HG02943 (cell line): ENCODE data around the gene NFKBIE.
"Not testable (repeated sequence)": the region's sequence is repeated elsewhere in the genome, so short reads cannot be mapped to it uniquely, and the experiment has no call there.

Experiments
- ATAC-seq: cut with Tn5 transposase; IDR thresholded peaks from one replicate; pipeline ENCODE4 v1.9.1; 2021; ENCODE audit warnings: mild to moderate bottlenecking, low read depth, moderate library complexity; ENCODE audit not compliant: unreplicated experiment

Gene NFKBIE

DNA sequence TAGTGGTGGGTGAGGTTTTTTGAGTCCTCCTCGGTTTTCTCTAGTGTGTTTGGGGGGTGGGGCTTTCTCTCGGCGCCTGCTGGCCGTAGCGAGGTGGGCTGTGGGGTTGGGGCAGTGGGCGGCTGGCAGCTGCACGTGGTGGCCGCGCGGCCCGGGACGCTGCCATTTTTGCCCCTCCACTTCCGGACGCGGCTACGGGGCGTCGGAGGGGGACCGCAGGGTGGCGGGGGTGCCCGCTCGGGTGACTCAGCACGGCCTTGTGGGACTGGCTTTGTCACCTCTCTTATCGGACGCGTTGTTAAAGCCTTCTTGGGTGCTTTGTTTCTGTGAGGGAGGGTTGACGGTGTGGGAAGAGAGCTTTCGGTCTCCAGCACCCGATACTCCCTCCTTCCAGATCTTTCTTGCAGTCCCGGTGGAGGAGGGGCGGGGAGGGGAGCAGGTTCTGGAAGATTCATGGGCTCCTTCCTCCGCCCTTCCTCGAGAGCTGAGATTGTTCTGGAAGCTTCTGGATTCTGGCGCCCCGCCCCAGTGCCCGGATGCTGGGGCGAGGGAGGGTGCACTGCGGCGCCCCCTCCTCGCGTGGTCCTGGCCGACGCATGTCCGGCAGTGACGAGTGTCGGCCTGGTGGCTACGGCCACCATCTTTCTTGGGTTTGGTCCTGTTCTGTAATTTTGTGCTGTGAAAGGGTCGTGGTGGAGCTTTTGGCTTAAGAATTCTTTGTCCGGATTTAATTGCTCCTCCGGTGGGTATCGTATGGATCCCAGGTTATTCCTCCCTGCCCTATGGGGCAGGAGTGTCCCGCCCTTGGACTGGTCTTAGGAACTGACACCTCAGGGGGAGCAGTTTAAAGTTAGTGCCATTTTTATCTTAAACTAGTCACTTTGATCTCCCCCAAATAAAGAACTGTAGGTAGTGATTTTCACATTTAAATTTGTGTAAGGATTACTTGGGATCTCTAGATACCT lies 17.7 kb downstream of the NFKBIE start:
- peak; percentile 31 for ATAC-seq

DNA sequence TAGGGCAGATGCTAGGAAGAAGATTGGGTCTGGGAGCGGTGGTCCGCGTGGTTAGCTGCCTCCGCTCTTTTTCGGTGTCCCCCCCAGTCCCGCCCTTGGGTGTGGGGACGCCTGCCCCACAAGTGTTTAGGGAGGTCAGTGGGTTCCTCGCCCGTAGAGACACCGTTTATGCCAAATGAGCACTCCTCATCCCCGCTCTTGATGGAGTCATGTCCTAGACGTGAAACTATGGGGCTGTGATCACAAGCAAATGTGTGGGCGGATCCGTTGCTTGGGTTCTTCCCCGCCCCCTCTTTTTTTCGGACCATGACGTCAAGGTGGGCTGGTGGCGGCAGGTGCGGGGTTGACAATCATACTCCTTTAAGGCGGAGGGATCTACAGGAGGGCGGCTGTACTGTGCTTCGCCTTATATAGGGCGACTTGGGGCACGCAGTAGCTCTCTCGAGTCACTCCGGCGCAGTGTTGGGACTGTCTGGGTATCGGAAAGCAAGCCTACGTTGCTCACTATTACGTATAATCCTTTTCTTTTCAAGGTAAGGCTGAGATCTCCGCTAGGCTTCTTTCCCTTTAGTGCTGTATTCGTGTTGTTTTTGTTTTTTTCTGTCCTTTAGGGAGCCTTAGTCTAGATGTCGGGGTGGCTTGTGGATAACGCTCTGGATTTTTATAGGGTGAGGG lies 18.6 kb downstream of the NFKBIE start, which contains the start of gene HSP90AB1:
TSS of gene HSP90AB1 (plus strand) at position 439 of the 675 bp plus-strand sequence. CDS start 1,529 bp downstream, outside the sequence.
- ATAC-seq, result peak; percentile 64

DNA sequence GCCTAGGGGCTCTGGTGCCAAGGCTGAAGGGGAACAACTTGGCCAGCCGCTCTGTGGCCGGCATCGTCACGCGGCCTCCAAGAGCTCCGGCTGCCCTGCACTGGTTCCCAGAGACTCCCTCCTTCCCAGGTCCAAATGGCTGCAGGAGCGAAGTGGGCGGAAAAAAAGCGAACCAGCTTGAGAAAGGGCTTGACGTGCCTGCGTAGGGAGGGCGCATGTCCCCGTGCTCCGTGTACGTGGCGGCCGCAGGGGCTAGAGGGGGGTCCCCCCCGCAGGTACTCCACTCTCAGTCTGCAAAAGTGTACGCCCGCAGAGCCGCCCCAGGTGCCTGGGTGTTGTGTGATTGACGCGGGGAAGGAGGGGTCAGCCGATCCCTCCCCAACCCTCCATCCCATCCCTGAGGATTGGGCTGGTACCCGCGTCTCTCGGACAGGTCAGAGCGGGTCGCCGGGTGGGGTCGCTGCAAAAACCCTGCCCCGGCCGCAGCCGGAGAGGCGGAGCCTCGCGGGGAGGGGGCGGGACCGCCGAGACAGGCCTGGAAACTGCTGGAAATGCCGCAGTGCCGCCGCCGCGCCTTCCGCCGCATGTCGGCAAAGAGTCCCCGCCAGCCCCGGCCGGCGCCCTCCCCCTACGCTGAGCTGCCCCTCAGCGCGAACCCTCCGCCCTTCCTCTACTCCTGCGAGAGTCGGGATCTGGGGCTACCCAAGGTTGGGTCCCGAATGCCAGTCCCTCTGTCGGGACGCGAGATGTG lies 19.3 kb downstream of the NFKBIE start:
- peak; percentile 49 for ATAC-seq

DNA sequence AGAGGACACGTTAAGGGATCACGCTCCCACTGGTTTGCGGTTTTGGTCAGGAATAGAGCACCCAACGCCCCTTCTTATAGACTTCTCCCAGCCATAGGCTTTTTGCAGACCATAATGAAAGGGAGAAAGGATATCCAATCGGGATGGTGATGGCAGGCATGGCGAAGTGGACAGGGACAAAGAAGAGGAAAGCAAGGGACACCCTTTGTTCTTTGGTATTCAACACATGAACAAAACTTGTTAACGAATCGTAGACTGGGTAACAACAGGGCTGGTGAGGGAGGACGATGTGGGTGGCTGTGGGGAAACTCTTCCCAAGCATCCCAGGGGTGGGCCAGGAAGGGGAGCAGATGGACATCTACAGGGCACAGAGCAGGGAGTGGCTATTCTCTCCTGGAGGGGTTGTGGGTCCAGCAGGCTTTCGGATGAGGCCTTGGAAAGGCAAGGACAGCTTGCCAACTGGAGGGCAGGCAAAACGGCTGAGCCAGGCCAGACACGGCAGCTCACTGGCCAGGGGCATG lies 19.9 kb downstream of the NFKBIE start:
- ATAC-seq, result no peak

DNA sequence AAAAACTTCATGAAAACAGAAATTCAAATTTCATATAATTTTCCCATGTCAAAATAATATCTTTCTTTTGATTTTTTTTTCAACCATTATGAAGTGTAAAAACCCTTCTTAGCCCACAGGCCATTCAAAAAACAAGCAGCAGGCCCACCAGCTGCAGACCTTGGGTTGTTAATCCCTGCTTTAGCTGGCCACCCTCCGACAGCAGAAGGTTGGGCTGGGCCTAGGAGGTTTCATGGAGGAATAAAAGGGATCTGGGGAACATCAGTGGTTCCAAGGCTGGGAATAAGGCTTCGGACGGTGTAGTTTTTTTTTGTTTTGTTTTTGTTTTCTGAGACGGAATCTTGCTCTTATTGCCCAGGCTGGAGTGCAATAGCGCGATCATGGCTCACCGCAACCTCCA lies 22.0 kb downstream of the NFKBIE start:
- ATAC-seq, result no peak

DNA sequence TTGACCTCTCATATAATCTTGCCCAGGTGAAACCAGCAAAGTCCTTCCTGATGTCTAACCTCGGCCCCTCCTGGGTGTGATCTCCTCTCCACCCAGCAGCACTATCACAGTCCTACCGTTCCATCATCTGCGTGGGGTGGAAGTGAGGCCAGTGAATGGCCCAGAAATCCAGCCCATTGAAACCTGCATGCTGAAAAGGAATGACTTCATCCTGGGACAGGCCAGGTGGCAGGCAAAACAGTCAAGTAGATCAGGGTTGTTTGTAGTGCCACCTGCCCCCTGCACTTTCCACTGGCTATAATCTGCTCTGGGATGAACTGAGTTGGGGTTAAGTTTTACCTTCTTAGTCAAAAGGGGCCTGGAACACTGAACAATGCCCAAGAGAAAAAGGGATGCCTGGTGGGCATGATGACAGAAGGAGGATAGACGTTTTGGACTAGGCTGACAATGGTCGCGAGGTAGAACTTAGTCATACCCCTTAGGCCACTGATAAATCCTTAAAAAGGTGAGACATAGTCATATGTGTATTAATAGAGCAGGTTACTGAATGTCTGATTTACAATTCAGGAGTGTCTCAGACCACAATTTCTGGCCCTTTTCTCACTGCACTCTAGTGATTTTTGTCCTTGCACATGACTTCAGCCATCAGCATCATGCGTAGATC lies 26.5 kb downstream of the NFKBIE start:
- ATAC-seq, result no peak

DNA sequence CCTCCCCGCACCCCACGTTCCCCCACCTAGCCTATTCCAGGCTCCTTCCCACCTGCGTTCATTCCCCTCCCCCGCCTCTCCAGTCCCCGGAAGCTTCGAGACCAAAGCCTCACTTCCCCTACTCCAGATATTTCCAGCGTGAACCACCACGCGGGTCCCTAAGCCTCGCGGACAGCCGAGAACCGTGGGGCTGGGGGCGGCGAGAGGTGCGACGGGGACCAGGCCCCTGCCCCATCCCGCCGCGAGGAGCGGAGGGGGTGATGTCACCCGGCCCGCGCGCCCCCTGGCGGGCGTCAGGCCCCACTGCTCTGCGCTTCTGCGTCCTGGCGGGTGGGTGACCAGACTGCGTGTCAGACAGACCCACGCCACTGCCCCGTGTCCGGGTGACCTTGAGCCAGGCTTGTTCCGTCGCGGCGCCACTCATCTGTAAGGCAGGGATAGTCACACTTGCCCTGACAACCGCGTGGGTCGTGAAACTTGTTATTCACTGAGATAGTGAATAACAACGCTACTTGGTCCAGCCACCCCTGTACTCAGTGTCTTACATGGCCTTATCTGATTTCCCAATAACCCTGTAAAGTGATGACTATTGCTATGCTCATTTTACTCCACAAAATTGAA lies 27.4 kb downstream of the NFKBIE start:
- peak; percentile 66 for ATAC-seq

DNA sequence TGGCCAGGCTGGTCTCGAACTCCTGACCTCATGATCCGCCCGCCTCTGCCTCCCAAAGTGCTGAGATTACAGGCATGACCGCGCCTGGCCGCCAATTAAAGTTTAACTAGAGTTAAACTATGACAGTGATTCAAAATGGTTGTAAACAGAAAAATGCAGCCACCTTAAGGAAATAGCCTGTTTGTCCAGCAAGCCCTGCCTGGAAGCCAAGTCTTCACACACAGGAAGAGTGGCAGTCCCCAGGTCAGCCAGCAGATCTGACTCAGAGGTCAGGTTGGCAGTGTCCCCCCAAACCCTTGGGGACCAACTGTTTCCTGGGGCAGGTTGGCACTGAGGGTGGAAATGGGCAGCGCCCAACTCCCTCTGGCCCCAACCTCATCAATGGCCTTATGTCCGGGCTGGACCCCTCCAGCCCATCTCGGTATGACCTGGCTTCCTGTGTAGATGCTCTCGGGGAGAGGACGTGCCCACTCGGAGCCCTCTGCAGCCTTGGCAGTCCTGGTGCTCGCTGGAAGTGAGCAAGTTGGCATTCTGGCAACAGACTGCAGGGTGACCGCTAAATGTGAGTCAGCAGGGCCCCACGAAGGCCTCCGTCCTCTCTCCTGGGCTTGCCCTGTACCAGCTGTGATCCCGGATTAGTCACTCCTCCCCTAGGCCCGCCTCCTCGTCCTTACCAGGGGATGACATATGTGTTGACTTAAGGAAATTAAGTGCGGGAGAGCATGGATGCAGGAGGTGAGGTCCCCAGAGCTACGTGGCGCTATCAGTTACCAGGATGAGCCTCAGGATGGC lies 28.1 kb downstream of the NFKBIE start:
- ATAC-seq, result peak; percentile 49

DNA sequence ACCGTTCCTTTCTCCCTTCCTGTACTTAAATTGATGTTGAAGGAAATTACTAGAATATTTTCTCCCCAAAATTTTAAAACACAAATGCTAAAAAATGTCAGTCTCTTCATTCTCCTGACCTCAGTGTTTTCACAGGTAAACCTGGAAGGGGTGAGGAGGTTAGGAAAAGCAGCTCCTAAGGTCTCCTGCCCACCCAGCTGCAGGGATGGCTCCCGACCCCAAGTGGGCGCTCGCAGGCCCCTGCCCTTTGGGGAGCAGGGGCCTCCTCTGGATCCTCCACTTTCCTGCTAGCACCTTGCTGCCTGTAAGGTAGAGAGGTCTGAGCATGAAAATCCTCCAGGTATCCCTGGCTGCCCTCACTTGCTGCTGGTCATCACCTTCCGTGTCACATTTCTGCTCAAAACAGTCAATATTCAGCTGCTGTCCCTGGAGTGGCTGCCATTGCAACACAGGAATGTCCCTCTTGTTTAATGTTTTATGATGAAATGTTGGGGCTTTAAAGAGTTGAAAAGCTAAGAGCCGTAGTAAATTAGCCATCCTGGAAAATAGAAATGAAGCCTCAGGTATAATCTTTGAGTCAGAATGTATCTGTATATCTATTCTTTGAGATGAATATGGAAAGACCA lies 29.3 kb downstream of the NFKBIE start:
- ATAC-seq, result no peak

DNA sequence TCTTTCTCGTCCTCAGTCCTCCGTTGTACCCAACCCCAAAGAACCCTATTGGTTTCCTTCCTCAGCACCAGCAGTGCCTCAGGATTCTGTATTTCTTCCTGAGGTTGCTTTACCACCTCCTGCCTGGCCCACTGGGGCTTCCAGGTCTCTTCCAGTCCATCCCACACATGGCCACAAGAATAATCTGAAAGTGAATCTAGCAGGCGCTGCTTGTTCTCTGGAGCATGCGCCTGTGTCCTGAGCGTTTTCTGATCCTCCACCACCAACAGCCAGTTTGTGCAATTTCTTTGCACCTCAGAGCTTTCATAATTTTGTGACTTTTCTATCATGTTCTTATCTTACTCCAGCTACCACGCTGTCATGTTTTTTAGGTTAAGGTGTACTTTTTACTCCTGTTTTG lies 30.1 kb downstream of the NFKBIE start:
- no peak for ATAC-seq

DNA sequence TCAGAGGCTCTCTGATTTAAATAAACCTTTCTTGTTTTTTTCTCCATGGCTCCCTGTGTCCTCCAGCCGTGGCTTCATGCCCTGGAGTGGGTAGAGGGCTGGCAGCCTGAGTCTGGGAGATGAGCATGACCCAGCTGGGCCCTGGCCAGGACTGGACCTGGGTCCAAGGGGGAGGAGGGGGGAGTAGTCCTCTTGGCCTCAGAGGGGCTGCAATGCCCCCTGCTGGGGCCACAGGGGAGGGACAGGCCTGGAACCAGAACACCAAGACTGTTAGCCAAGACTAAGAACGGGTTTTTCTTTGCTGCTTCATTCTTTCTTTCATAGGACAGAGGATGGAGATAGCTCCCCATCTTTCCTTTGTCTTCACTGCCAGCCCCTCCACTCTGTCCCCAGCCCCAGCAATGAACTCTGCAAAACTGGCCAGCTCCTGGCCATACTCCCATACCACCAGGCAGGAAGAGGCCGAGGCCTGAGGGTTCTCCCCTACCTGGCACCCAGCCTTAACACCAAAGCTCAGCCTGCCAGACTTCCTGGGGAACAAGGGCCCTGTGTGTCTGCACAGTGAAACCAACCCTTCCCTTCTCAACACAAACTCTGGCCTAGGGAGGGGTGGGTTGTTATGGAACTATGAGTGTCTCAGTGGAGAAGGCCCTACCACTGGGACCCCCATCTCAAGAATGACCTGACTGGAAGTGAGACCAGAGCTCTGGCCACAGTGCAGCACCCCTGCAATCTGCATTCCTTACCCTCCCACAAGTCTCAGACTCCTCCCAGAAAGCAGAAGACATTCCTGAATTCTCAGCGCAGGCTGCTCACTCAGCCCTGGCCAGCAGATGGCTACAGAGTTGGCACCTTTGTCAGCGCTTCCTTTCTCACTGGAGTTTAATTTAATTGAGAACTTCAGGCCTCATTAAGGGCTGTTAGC lies 31.0 kb downstream of the NFKBIE start:
- no peak for ATAC-seq

DNA sequence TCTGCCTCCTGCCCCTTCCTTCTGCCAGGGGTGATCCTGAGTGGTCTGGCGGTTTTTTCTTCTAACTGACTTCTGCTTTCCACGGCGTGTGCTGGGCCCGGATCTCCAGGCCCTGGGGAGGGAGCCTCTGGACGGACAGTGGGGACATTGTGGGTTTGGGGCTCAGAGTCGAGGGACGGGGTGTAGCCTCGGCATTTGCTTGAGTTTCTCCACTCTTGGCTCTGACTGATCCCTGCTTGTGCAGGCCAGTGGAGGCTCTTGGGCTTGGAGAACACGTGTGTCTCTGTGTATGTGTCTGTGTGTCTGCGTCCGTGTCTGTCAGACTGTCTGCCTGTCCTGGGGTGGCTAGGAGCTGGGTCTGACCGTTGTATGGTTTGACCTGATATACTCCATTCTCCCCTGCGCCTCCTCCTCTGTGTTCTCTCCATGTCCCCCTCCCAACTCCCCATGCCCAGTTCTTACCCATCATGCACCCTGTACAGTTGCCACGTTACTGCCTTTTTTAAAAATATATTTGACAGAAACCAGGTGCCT lies 31.7 kb downstream of the NFKBIE start:
- ATAC-seq, result no peak

DNA sequence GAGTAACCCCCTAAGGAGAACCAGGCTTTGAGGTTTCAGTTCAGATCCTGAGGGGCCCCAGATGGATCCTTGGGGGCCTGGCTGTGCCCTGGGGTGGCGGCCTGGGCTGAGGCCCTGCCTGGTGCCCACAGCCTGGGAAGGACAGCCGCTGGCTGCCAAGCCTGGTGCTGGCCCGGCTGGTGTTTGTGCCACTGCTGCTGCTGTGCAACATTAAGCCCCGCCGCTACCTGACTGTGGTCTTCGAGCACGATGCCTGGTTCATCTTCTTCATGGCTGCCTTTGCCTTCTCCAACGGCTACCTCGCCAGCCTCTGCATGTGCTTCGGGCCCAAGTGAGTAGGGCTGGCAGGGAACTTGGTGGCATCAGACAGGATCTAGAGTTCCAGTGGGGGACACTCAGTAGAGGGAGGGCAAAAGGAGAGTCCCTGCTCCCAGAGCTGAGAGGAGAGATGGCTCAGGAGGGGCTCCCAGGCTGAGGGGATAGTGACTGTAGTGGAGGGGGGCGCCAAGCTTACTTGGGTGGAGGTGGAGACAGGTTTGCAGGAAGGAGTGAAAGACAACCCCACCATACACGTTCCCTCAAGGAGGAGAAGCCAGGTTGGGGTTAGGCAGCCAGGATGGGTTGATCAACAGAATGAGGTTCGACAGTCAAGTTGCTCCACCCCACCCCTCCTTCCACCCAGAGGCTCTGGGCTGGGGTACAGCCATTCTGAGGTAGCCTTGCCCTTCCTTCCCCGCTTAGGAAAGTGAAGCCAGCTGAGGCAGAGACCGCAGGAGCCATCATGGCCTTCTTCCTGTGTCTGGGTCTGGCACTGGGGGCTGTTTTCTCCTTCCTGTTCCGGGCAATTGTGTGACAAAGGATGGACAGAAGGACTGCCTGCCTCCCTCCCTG lies 32.4 kb downstream of the NFKBIE start:
- no peak for ATAC-seq

DNA sequence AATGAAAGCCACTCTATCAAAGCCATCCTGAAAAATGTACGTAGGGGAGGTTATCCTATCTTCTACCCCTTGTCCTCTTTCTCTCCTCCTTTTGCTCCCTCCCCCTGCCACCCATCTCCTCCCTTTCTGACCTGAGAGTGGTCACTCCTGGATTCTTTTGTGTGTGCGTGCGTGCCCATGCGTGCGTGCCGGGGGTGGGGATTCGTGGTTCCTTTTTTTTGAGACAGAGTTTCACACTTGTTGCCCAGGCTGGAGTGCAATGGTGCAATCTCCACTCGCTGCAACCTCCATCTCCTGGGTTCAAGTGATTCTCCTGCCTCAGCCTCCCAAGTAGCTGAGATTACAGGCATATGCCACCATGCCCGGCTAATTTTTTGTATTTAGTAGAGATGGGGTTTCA lies 33.9 kb downstream of the NFKBIE start:
- ATAC-seq, result not testable (repeated sequence)

DNA sequence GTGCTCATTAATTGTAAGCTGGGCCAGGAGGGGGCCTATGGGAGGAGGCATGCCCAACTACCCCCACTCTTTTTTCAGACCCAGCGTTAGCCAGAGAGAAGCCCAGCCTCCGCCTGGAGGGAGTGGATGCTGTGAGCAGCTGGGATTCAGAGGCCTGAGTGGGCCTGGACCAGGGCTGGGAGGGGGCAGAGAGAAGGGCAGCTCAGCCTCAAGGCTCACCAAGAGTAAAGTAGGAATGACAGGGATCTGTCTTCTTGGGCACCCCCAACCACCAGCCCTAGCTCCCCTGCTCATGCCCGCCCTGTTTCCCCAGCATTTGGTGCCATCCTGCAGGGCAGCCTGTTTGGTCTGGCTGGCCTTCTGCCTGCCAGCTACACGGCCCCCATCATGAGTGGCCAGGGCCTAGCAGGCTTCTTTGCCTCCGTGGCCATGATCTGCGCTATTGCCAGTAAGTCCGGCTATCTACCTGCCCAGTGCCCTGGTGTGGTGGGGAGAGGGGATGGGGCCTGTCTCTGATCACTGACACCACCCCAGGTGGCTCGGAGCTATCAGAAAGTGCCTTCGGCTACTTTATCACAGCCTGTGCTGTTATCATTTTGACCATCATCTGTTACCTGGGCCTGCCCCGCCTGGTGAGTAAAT lies 35.2 kb downstream of the NFKBIE start:
- no peak for ATAC-seq
